HG03139 (cell line): ENCODE measurements around the gene THSD7A.

Experiments used
- ATAC-seq: cut with Tn5 transposase; IDR thresholded peaks from one replicate; pipeline ENCODE4 v1.9.1; 2021; ENCODE audit not compliant: unreplicated experiment

THSD7A gene

DNA sequence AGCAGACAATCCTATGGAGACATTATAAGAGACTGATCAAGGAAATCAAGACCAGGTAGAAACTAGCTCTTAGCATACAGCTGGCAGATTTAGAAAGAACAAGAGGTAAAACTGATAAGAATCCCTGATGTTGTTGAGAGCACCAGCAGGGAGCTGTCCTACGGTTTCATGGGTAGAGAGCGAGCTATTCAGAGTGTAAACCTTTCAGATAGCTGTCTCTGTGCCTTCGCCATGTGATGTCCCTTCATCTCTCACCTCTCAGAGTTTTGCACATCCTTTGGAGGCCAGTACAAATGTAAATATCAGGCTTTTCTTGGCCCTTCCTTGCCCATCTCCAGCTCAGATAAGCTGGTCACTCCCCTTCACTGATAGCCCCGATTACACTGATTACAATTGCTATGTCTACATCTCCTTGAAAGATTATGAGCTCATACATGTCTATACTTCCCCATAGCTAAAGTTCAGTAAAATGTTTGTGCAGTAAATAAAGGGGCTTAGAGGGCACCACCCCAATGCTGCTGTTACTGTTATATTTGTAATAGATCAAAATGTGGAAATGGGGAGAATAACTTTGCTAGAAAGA lies 21.9 kb downstream of the THSD7A start:
- ATAC-seq, result no peak

DNA sequence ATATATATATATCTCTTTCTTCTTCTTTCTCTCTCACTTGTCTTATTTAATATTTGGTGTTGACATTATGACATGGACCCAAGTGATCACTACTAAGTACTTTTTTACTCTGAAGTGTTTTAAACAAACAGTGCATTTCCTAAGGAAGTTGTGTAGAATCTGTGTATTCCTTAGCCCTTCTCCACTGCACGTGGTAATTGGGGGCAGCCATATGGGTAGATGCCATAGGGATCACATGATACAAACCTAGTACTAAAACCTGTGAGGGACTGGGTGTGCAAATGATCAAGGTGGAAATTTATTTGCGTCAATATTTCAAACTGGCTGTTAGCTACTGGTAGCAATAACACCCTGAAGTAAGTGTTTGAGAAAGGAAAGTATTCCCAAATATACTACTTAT lies 25.0 kb downstream of the THSD7A start:
- ATAC-seq, result no peak

DNA sequence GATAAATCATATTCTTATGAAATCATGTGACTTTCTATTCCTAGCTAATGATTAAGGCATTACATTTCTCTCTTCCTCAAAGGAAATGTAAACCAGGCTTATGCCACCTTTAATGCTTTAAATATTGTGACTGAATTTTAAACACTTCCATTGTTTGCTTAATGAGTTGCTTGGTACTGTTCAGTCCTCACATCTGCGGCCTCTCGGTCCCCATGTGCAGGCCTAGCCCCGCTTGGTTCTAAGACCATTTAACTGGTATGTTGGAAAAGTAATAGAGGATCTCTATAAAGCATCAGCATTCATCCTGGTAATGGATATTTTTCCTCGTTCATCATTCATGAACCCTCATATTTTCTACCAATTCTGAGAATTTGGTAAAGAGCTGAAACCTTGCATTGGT lies 27.4 kb downstream of the THSD7A start:
- no peak for ATAC-seq

DNA sequence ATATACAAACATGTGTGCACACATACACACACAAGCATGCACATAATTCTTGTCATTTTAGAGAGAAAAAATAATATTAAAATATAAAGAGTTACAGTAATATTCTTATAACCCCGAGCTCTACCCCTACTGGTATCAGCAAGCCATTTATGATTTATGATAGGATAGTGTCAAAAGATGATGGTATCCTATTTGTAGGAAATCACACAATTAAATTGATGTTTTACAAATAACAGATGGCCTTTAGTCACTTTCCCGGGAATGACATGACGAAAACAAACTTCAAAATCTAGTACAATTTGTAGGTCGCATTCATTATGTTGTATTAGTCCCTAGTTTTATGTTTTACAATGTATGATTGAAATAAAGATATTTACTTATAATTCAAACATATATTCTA lies 36.8 kb downstream of the THSD7A start:
- no peak for ATAC-seq

DNA sequence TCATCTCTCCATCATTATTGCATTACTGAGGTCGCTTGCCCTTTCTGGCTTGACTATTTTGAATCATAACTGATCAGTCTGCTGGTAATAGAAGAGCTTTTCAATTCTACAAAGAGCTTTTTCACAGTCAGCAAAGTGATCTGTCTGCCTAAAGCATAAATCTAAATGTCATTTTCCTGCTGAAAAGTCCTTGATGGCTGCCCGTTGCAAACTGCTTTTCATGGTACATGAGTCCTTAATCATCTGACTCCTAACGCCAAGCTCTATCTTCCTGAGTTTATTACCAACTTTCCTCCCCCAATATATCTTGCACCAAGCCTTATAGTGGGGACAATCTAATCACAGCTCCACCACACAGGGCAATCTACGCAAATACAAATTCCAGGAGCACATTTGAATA lies 39.8 kb downstream of the THSD7A start:
- ATAC-seq, result no peak

DNA sequence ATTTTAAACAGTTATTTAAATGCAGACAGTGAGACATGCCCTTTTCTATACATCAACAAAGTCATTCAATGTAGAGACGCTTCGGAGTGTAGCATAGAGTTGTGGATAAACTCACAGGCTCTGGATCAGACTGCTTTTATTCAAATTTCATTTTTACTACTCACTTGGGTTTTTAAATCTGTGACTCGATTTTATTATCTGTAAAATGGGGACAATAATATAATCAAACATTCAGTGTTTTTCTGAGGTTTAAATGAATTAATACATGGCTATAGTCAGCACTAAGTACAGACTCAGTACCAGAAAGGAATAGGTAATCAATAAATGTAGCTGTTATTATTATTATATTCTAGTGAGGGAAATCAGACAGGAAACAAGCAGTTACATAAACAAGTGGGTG lies 43.4 kb downstream of the THSD7A start:
- ATAC-seq, result no peak

DNA sequence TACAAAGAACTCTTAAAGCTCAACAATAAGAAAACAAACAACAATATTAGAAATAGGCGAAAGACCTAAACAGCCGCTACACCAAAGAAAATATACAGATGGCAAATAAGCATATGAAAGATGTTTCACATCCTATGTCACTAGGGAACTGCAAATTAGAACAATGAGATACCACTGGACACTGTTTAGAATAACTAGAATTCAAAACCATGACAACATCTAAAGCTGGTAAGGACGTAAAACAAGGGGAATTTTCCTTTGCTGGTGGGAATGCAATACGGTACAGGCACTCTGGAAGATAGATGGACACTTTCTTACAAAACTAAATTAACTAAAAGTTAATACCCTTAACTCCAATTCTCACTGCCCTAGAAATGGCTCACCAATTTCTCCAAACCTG lies 44.5 kb downstream of the THSD7A start:
- no peak for ATAC-seq

DNA sequence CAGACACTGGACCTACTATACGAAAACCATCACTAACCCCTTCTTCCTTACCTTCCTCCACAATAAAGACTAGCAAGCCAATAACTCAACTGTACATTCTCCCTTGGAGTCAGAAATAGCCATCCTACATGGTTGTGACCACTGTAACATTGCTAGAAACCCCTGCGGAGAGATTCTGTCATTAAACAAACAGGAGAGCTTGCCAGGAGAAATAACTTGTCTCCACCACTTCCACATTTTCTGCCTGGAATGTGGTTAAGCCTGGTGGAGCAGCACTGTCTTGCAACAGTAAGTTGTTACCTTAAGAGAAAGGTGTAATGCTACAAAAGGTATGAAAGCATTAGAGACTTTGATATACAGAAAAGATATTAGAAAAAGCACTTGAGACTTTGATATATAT lies 45.8 kb downstream of the THSD7A start:
- no peak for ATAC-seq

DNA sequence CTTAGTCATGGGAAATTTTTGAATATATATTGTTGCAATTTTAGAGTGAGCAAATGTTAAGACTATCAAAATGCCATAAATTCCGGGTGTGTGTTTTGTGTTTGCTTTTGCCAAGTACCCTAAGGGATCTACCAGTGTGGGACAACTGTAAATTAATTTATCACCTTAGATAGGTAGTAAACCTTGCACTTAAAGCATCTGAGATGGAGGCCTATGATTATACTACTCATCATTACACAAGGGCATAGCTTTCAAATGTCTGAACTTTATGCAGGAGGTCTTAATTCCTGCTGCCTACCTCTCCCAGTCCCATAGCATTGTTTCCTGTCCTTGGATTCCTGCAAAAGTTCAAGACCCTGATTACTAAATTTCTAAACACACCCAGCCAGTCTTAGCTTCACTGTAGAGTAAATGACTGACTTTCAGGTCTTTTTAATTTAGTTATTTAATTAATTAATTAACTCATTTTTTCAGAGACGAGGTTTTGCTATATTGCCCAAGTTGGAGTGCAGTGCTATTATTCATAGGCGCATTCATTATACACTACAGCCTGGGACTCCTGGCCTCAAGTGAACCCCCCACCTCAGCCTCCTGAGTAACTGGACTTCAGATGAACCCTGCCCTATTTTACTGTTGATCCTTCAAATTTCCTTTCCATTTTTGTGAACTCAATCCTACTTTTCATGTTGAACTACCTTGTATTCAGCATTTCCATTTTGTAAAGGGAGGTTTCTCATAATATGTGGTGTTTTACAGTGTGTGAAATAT lies 47.0 kb downstream of the THSD7A start:
- ATAC-seq, result no peak

DNA sequence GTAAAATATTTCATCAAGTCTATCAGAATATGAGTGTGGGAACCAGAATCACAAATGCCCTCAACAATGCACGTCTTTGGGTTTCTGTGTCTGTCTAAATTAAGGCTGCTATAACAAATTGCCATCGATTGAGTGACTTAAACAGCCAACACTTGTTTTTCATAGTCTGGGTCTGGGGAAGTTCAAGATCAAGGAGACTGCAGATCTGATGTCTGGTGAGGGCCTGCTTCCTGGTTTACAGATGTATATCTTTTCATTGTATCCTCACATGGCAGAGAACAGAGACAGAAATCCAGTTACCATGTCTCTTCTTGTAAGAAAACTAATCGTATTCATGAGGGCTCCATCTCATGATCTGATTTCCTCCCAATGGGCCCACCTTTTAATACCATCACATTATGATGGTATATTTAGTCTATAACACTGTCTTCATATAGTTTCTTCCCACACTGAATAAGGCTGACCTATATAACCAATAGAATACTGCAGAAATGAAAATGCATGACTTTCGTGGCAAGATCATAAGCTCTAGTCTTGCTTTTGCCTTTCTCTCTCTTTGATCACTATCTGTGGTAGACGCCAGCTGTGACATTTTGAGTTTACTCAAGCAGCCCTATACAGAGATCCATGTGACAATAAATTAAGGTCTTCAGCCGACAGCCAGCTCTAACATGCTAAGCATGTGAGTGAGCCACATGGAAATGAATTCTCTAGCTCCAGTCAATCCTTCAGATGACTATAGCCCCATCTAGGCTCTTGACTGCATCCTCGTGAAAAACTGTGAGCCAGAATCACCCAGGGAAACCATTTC lies 51.9 kb downstream of the THSD7A start:
- no peak for ATAC-seq

DNA sequence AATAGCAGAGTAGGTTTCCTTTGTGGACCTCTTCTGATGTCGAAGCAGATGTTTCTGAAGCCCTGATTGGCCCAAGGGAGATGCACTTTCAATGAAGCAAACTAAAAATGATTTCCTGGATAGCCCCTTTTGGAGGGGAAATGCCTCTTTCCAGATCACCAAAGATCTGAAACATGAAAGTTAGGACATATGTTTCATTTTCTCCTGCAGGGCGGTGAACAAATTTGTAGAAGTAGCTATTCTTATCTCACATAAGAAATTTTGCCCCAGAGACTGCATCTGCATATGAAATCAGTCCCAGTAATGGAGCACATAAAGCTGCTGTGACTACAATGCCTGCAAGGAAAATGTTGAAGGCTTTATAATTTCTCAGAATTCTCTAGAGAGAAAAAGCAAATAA lies 56.0 kb downstream of the THSD7A start:
- no peak for ATAC-seq

DNA sequence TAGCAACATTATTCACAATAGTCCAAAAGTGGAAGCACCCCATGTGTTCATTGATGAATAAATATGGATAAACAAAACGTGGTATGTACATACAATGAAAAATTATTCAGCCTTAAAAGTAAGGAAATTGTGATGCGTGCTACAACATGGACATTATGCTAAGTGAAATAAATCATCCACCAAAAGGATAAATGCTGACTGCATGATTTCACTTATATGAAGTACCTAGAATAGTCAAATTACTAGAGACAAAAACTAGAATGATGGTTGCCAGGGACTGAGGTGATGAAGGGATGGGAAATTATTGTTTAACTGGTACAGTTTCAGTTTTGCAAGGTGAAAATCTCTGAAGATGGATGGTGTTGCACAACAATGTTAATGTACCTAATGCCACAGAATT lies 56.6 kb downstream of the THSD7A start:
- no peak for ATAC-seq

DNA sequence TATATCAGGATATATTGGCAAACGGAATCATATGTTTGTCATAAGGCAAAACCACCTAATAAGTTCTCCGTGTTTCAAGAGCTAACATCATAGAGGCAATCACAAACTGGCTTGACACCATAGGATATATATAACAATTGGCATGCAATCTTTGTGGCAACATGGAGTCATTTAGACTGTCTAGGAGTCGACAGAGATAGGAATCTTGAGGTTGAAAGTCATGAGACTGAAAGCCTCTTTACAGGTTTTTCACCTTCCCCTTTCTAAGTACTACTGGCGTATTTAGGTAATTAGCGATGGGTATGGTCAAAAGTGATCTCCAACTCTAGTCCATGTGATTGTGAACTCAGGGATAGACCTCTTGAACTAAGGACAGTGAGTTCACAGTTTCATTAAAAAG lies 63.7 kb downstream of the THSD7A start:
- ATAC-seq, result no peak

DNA sequence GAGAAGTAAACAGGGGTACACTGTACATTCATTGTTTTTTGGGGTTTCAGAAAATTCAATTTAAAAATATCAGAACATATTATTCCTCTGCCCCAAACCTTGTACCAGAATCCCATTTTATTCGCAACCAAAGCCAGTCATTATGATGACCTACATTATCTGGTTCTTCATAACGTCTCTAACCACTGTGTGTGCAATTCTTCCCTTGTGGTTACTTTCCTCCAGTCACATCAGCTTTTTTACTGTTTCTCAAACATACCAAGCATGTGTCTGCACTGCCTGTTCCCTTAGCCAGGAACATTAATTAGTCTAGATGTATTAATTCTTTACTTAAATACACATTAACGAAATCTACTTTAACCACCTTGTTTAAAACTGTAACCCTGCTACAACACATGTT lies 64.8 kb downstream of the THSD7A start:
- no peak for ATAC-seq

DNA sequence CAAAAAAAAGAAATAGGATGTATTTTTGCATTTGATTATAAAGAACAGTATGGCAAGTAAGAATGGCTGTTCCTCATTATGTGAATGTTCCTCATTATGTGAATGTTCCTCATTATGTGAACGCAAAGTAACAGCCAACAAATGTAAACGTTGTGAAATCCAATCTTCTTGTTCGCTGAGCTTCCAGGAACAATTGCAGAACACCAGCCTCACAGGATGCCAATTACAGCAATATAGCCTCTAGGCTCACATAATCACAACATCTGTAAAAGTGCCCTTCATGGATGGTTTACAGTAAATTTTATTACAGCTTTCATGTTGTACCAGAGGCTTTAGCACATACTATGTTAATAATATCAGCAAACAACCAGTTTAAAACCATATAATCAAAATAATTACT lies 71.6 kb downstream of the THSD7A start:
- ATAC-seq, result no peak

DNA sequence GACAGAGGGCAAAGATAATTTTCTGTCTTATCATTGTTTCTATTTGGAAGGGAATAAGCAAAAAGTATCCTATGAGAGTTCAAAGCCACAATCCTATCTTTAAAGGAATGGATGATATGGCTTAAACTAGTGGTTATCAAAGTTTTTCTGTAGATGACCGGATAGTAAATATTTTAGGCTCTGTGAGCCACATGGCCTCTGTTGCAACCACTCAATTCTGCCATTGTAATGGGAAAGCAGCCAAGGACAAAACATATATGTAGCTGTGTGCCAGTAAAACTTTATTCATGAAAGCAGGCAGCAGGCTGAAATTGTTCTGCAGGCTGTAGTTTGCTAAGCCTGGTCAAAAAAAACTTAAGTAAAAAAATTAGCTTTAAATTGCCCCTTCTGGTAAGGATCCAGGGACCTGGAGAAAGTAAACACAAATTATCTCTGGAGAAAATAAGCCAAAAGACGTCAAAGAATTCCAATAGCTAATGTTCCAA lies 73.3 kb downstream of the THSD7A start:
- no peak for ATAC-seq

DNA sequence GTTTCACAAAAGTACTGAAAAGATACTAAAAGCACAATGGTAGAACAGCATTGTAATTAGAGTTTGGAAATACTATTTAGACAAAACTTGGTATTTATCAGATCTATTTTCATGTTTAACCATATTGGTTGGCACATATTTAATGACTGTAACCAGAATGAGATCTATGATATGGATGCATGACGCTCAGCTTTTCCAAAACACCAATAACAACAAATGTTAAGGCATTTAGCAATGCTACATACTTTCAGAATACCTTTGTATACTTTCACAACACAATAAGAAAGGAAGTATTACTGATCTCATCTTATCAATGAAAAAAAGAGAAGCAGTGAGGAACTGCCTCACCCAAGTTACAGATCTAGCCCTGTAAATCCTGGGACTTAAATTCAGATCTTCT lies 74.8 kb downstream of the THSD7A start:
- no peak for ATAC-seq

DNA sequence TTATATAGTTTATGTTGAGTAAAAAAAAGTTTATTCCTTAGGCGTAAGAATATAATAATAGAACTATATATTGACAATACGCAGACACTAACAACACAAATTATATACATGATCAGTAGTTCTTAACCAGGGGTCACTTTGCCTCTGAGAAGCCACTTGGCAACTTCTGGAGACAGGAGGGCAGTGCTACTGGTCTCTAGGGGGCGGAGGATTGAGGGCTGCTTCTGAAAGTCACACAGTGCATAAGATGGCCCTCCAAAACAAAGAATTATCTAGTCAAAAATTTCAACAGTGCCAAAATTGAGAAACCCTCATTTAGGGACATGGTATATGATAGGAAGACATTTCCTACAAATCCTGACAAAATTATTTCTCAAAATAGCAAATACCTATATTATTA lies 77.1 kb downstream of the THSD7A start:
- no peak for ATAC-seq

DNA sequence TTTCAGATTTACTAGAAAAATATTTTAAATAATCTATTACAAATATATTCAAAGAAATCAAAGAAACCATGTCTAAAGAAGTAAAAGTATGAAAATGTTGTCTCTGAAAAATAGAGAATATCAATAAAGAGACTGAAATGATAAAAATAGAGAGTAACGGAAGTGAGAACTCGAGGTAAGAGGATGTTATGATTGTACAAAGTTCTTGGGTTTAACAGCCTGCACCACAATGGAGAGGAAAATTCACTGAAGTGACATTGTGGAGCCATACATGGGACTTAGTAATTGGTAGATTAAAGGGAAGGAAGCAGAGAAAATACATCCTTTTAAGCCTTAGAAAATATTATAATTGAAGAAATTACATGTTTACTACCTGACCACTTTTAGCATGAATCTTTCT lies 77.9 kb downstream of the THSD7A start:
- no peak for ATAC-seq

DNA sequence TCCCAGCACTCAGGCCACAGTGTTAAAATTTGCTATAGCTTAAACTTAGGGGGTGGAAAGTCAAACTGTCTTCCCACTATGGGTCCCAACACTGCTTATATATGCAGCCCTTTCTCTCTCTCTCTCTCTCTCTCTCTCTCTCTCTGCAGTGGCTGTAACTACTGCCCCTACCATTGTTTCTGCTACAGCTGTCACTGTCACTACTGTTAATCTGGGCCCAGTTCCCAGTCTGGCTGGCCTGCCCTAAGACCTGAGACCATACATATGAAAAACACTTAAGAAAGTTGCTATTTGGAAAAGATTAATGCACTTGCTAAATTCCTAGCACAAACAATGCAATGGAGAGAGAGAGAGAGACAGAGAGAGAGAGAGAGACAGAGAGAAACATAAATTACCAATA lies 78.6 kb downstream of the THSD7A start:
- no peak for ATAC-seq

DNA sequence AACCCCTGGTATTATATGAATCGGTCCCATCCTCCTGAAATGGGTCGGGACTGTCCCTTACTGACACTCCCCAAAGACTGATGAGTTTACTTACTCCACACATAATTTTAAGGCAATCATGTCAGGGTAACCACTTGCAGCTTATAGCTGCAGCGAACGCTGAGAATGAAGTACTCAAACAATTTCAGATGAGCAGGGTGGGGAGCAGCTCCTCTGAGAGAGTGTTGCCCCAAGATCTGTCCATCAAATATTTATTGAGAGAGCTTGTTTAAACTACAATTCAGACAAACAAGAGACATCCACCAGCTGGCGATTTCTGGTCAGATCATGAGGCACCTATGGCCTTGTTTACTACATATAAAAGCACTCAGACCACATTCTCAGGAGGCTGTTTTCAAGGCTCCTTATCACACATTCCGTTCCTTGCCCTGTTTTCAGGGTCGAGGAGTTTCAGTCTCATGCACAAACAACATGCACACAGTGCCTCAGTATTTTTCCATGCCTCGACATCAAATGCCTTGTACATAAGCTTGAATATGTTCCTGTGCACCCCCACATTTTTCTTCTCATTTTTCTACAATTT lies 80.1 kb downstream of the THSD7A start:
- no peak for ATAC-seq

DNA sequence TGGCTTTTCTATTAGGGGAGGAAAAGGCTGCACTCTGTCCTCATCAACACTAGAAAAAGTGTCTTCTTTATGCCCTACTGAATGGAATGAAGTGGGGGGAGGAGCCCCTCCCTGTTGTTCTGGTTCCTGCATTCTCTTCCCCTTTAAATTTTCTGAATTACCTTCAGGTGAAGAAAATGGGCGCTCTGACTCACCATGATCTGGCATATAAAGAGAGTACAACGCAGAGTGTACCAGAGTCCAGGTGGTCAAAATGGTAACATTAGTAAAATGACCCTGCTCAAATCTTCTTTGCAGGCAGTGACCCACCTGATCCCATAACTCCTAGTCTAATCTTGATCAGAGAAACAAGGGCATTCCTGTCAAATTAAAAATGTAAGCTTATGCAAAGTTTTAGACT lies 80.7 kb downstream of the THSD7A start:
- ATAC-seq, result no peak
